Measurements from ENCODE around the gene TSPAN13. TPM values are rescaled to one million over a fixed set of nuclear protein-coding genes. Genes with fewer than 3 reads are reported as not detected.

Gene TSPAN13
- polyA plus RNA-seq, 1 experiment, result 4.6 TPM

DNA sequence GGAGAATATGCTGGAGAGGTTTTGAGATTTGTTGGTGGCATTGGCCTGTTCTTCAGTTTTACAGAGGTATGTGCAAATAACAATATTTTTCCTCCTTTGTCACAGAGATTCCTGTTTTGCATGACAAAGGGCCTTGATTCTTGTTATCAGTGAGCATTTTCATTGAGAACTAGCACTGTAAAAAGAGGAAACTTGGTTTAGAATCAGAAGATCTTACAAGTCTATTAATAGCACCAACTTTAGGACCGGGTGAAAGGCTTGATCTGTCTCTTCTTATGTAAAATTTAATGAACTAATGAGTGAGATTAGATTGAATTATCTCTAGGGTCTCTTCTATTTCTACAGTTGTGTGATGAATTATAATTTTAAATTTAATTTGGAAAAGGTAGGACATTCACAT, 25.5 kb downstream of the TSPAN13 start:
- no peak for TF ChIP-seq CTCF (IDR thresholded peaks at IDR 0.05; ENCODE audit: insufficient read depth, low read depth, low read length)
- CTCF ChIA-PET, result interaction anchor here (1.1 kb wide), 1 partner anchor 23 kb away, joined by 3 read pairs; no protein-coding TSS in a partner anchor

GRCh38 chr7:16780596-16780995, 27.0 kb downstream of the TSPAN13 start:
- no peaks in the 10 kb centered on the region for H3K27me3 ChIP-seq (ENCODE audit: control insufficient read depth, insufficient read depth, low read length)
- no peak overlapping the region for H3K4me3 ChIP-seq (ENCODE audit: low read depth, low read length)
- DNase-seq (ENCODE audit: low read depth), result no peak
- ChIA-PET POLR2A (no interaction called here), CTCF (interaction anchor here (0.7 to 2.0 kb wide), 3 partner anchors 13 to 20 kb away, joined by 3 to 7 read pairs (median 4); no protein-coding TSS in a partner anchor)
- H3K36me3 ChIP-seq (ENCODE audit: control insufficient read depth, insufficient read depth, low read length), result no peaks in the 10 kb centered on the region
- no peak for TF ChIP-seq CTCF (IDR thresholded peaks at IDR 0.05; ENCODE audit: insufficient read depth, low read depth, low read length)

More for the DNA sequence above, 25.5 kb downstream of the TSPAN13 start:
- POLR2A ChIA-PET, result no interaction called here
- Histone ChIP-seq H3K4me3 (ENCODE audit: low read depth, low read length) (no peak overlapping the region), H3K27me3 (ENCODE audit: control insufficient read depth, insufficient read depth, low read length) (no peaks in the 10 kb centered on the region), H3K36me3 (ENCODE audit: control insufficient read depth, insufficient read depth, low read length) (no peaks in the 10 kb centered on the region)
- no peak for DNase-seq (ENCODE audit: low read depth)

DNA sequence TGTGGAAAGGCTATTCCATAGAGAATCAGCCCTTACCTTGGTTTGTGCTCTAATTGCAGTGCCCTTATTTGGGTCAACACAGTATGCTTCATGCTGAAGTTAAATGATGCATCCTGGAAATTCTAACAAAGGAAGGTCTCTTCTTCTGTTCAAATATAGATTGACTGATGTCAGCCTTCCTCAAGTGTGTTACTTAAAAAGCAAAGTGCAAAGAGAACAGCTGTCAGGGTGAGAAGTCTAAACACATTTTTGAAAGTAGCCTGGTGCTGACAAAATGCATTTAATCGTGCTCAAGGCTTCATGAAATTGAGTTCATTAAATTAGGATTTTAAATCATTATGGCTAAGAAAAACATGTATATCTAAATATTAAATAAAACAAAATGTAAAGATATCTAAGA, 31.8 kb downstream of the TSPAN13 start:
- no peak for TF ChIP-seq CTCF (IDR thresholded peaks at IDR 0.05; ENCODE audit: insufficient read depth, low read depth, low read length)
- ChIA-PET CTCF (no interaction called here), POLR2A (no interaction called here)
- Histone ChIP-seq H3K36me3 (ENCODE audit: control insufficient read depth, insufficient read depth, low read length) (no peaks in the 10 kb centered on the region), H3K27me3 (ENCODE audit: control insufficient read depth, insufficient read depth, low read length) (no peaks in the 10 kb centered on the region), H3K4me3 (ENCODE audit: low read depth, low read length) (no peak overlapping the region)
- DNase-seq (ENCODE audit: low read depth), result no peak

GRCh38 chr7:16785846-16786245, 32.3 kb downstream of the TSPAN13 start:
- POLR2A ChIA-PET, result no interaction called here
- H3K36me3 ChIP-seq (ENCODE audit: control insufficient read depth, insufficient read depth, low read length), result no peaks in the 10 kb centered on the region
- DNase-seq (ENCODE audit: low read depth), result no peak
- TF ChIP-seq CTCF (IDR thresholded peaks at IDR 0.05; ENCODE audit: insufficient read depth, low read depth, low read length), result no peak
- CTCF ChIA-PET, result interaction anchor here (1.0 kb wide), 1 partner anchor 15 kb away, joined by 3 read pairs; no protein-coding TSS in a partner anchor
- no peak overlapping the region for H3K4me3 ChIP-seq (ENCODE audit: low read depth, low read length)
- H3K27me3 ChIP-seq (ENCODE audit: control insufficient read depth, insufficient read depth, low read length), result no peaks in the 10 kb centered on the region

DNA sequence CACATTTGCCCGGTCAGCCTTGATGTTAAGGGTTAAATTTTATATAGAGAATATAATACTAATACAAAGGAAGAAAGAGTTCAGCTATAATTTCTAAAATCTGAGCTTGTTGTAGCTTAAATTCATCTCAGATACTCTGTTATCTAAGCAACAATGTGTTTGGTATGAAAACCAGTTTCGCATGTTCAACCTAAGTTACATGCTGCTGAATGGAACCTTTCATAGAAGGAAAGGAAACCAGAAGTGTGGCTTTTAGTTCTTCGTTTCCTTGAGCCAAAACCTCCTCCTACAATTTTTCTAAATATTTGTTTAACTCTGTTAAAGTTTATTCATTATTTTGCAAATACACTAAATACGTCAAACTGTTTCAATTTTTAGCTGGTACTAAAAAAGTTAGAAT, 32.7 kb downstream of the TSPAN13 start:
- H3K27me3 ChIP-seq (ENCODE audit: control insufficient read depth, insufficient read depth, low read length), result no peaks in the 10 kb centered on the region
- ChIA-PET POLR2A (no interaction called here), CTCF (interaction anchor here (1.0 kb wide), 1 partner anchor 16 kb away, joined by 3 read pairs; no protein-coding TSS in a partner anchor)
- H3K36me3 ChIP-seq (ENCODE audit: control insufficient read depth, insufficient read depth, low read length), result no peaks in the 10 kb centered on the region
- no peak for TF ChIP-seq CTCF (IDR thresholded peaks at IDR 0.05; ENCODE audit: insufficient read depth, low read depth, low read length)
- no peak overlapping the region for H3K4me3 ChIP-seq (ENCODE audit: low read depth, low read length)
- no peak for DNase-seq (ENCODE audit: low read depth)
